ENCODE data around the gene EVI5L.

DNA sequence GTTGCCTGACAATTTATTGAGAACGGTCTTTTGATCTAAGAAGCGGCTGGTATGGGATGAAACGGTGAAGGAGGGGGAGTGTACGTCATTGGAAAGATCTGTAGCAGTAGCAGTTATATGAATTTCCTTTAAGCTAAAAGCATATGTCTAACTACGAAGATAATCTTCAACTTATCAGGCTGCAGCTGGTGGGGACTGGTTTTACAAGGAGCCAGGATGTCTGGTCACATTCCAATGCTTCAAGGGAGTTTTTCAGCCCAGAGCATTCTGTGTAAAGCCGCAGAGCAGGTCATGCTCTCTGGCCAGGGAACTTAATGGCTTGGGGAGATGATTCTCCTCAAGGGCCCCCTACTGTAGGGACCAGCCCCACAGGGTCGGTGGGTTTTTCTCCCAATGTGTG, 37.7 kb upstream of the EVI5L start:
- TF ChIP-seq, protein P1, sequence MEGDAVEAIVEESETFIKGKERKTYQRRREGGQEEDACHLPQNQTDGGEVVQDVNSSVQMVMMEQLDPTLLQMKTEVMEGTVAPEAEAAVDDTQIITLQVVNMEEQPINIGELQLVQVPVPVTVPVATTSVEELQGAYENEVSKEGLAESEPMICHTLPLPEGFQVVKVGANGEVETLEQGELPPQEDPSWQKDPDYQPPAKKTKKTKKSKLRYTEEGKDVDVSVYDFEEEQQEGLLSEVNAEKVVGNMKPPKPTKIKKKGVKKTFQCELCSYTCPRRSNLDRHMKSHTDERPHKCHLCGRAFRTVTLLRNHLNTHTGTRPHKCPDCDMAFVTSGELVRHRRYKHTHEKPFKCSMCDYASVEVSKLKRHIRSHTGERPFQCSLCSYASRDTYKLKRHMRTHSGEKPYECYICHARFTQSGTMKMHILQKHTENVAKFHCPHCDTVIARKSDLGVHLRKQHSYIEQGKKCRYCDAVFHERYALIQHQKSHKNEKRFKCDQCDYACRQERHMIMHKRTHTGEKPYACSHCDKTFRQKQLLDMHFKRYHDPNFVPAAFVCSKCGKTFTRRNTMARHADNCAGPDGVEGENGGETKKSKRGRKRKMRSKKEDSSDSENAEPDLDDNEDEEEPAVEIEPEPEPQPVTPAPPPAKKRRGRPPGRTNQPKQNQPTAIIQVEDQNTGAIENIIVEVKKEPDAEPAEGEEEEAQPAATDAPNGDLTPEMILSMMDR (IDR thresholded peaks at IDR 0.05) = no peak
- TF ChIP-seq POLR2A (IDR thresholded peaks at IDR 0.05) = no peak
